ENCODE results near the gene PDLIM3. TPM values are rescaled to one million over a fixed set of nuclear protein-coding genes. Genes with fewer than 3 reads are reported as not detected.

Gene PDLIM3
- polyA plus RNA-seq, 1 of the 3 experiments (the other 2 are of a cell fraction): 0.08 TPM

DNA sequence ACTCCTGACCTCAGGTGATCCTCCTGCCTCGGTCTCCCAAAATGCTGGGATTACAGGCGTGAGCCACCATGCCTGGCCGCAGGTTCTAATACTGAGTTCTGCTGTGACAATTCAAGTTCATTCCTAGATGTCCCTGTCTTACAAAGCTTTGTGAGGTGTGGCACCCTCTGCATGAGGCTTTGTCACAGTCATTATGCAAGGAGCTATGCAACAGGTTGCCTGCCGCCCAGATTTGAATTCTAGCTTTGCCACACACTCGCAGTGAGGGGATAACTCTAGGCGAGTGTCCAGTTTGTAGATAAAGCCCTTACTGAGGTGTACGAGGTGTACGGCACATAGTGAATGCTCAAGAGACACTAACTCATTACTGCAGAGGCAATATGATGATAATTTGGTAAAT, 67.3 kb downstream of the PDLIM3 start:
- TF ChIP-seq MEF2A (IDR thresholded peaks at IDR 0.05; ENCODE audit: borderline replicate concordance, low read depth): no peak
- no peak for TF ChIP-seq RCOR1 (IDR thresholded peaks at IDR 0.05; ENCODE audit: low read length)
- TF ChIP-seq RFX5 (IDR thresholded peaks at IDR 0.05; ENCODE audit: low read length): no peak
- no peak for TF ChIP-seq SMC3 (IDR thresholded peaks at IDR 0.05; ENCODE audit: low read depth, low read length)
- no peak for TF ChIP-seq GABPA (IDR thresholded peaks at IDR 0.05; ENCODE audit: low read depth)
- TF ChIP-seq NRF1 (IDR thresholded peaks at IDR 0.05; ENCODE audit: low read depth, low read length): no peak
- TF ChIP-seq, protein P1, sequence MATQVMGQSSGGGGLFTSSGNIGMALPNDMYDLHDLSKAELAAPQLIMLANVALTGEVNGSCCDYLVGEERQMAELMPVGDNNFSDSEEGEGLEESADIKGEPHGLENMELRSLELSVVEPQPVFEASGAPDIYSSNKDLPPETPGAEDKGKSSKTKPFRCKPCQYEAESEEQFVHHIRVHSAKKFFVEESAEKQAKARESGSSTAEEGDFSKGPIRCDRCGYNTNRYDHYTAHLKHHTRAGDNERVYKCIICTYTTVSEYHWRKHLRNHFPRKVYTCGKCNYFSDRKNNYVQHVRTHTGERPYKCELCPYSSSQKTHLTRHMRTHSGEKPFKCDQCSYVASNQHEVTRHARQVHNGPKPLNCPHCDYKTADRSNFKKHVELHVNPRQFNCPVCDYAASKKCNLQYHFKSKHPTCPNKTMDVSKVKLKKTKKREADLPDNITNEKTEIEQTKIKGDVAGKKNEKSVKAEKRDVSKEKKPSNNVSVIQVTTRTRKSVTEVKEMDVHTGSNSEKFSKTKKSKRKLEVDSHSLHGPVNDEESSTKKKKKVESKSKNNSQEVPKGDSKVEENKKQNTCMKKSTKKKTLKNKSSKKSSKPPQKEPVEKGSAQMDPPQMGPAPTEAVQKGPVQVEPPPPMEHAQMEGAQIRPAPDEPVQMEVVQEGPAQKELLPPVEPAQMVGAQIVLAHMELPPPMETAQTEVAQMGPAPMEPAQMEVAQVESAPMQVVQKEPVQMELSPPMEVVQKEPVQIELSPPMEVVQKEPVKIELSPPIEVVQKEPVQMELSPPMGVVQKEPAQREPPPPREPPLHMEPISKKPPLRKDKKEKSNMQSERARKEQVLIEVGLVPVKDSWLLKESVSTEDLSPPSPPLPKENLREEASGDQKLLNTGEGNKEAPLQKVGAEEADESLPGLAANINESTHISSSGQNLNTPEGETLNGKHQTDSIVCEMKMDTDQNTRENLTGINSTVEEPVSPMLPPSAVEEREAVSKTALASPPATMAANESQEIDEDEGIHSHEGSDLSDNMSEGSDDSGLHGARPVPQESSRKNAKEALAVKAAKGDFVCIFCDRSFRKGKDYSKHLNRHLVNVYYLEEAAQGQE (IDR thresholded peaks at IDR 0.05; ENCODE audit: low read depth, low read length): no peak
- TF ChIP-seq FOXM1 (IDR thresholded peaks at IDR 0.05; ENCODE audit: low read depth): no peak
- TF ChIP-seq NFIC (IDR thresholded peaks at IDR 0.05; ENCODE audit: borderline replicate concordance): no peak
- TF ChIP-seq, protein P2, sequence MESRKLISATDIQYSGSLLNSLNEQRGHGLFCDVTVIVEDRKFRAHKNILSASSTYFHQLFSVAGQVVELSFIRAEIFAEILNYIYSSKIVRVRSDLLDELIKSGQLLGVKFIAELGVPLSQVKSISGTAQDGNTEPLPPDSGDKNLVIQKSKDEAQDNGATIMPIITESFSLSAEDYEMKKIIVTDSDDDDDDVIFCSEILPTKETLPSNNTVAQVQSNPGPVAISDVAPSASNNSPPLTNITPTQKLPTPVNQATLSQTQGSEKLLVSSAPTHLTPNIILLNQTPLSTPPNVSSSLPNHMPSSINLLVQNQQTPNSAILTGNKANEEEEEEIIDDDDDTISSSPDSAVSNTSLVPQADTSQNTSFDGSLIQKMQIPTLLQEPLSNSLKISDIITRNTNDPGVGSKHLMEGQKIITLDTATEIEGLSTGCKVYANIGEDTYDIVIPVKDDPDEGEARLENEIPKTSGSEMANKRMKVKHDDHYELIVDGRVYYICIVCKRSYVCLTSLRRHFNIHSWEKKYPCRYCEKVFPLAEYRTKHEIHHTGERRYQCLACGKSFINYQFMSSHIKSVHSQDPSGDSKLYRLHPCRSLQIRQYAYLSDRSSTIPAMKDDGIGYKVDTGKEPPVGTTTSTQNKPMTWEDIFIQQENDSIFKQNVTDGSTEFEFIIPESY (IDR thresholded peaks at IDR 0.05; ENCODE audit: borderline replicate concordance, low read depth): no peak
- TF ChIP-seq MAX (IDR thresholded peaks at IDR 0.05; ENCODE audit: low read depth): no peak
- no peak for TF ChIP-seq MXI1 (IDR thresholded peaks at IDR 0.05; ENCODE audit: low read depth, low read length)
- no peak for TF ChIP-seq GATA2 (CRISPR knock-in tag; IDR thresholded peaks at IDR 0.05)
- TF ChIP-seq JUND (IDR thresholded peaks at IDR 0.05): no peak
- no peak for TF ChIP-seq IRF3 (IDR thresholded peaks at IDR 0.05; ENCODE audit: low read depth, low read length)
- no peak for TF ChIP-seq USF2 (IDR thresholded peaks at IDR 0.05; ENCODE audit: borderline replicate concordance, low read depth, low read length)
- no peak for TF ChIP-seq FOSL2 (IDR thresholded peaks at IDR 0.05; ENCODE audit: borderline replicate concordance, low read depth)
- TF ChIP-seq TEAD4 (IDR thresholded peaks at IDR 0.05; ENCODE audit: borderline replicate concordance, insufficient read depth): no peak
- no peak for TF ChIP-seq FOXJ3 (CRISPR knock-in tag; IDR thresholded peaks at IDR 0.05)
- no peak for TF ChIP-seq RAD21 (IDR thresholded peaks at IDR 0.05; ENCODE audit: low read length)
- H3K4me3 ChIP-seq (ENCODE audit: low read depth in 2 of 2, low read length in 1 of 2): no peak overlapping the region
- H3K36me3 ChIP-seq (replicated peaks in 1 of 2; ENCODE audit: control insufficient read depth in 1 of 2, insufficient read depth in 2 of 2, low read length in 1 of 2): no peaks in the 10 kb centered on the region
- H3K27me3 ChIP-seq (ENCODE audit: insufficient read depth): no peaks in the 10 kb centered on the region
- DNase-seq: no peak
- H3F3A ChIP-seq (replicated peaks; ENCODE audit: insufficient read depth): peaks cover 10% of the 10 kb centered on the region
- H2AFZ ChIP-seq (ENCODE audit: low read depth): no peak overlapping the region
- no peaks in the 10 kb centered on the region for H3K9me3 ChIP-seq
- H3K9ac ChIP-seq: no peak overlapping the region
- H3K4me1 ChIP-seq (ENCODE audit: control insufficient read depth in 1 of 2, insufficient read depth in 2 of 2, low read depth in 1 of 2, low read length in 1 of 2): peaks cover 0 to 7% of the 10 kb centered on the region in 2 experiments; a peak in 2 of 4 replicates
- CTCF ChIA-PET: interaction anchor here (0.8 to 2.5 kb wide), 4 partner anchors 69 to 554 kb away, joined by 3 to 8 read pairs (median 4); no protein-coding TSS in a partner anchor
- H3K9me2 ChIP-seq: no peaks in the 10 kb centered on the region
- no peak overlapping the region for H3K4me2 ChIP-seq
- no peaks in the 10 kb centered on the region for H4K20me1 ChIP-seq (ENCODE audit: insufficient read depth)
- no peak overlapping the region for H3K27ac ChIP-seq (ENCODE audit: low read depth in 2 of 2, low read length in 1 of 2)
- POLR2A ChIA-PET: no interaction called here
- WGBS (ENCODE audit: low lambda C conversion rate): 88% methylated on average over 8 of the region's 8 CpGs
- no peaks in the 10 kb centered on the region for H3K79me2 ChIP-seq (ENCODE audit: insufficient read depth)
